Suprapubic skin (tissue), 4 donors: ENCODE measurements around the gene CHRNB2. TPM values are rescaled to one million over a fixed set of nuclear protein-coding genes. Genes with fewer than 3 reads are reported as not detected.
A peak's percentile ranks its signal among the peaks of the same experiment; 100 is the strongest.
"Not testable (repeated sequence)": the region's sequence is repeated elsewhere in the genome, so short reads cannot be mapped to it uniquely, and the experiment has no call there.

Experiments used
- DNase-seq, 2 donors: peaks; one replicate each; pipeline ENCODE4 v3.0.0-alpha.2; 2019; ENCODE audit warnings: low spot score in 2 of 2
- H3K27ac ChIP-seq: fragments of 200-600 bp; sonication (generic); one replicate; pipeline ENCODE4 v1.5.1; 2019
- H3K27me3 ChIP-seq: fragments of 200-600 bp; sonication (generic); one replicate; pipeline ENCODE4 v1.5.1; 2019
- H3K36me3 ChIP-seq: fragments of 200-600 bp; sonication (generic); one replicate; pipeline ENCODE4 v1.5.1; 2019
- H3K4me1 ChIP-seq: fragments of 200-600 bp; sonication (generic); one replicate; pipeline ENCODE4 v1.5.1; 2019
- H3K4me3 ChIP-seq: fragments of 200-600 bp; sonication (generic); one replicate; pipeline ENCODE4 v1.5.1; 2019; ENCODE audit warnings: mild to moderate bottlenecking
- H3K9me3 ChIP-seq: fragments of 200-600 bp; sonication (generic); one replicate; pipeline ENCODE4 v1.5.1; 2019
- EP300 ChIP-seq: sonication (generic); formaldehyde crosslinking; IDR thresholded peaks from one replicate; pipeline ENCODE4 v1.6.1; 2017; ENCODE audit warnings: antibody characterized with exemption
- POLR2A ChIP-seq, 2 donors: fragments of 450-650 bp; IDR thresholded peaks; one replicate each; pipeline ENCODE4 v1.6.1; 2017; ENCODE audit warnings: antibody characterized with exemption in 2 of 2, mild to moderate bottlenecking in 2 of 2, moderate library complexity in 2 of 2
- POLR2AphosphoS5 ChIP-seq, 3 donors: sonication (generic); formaldehyde crosslinking; IDR thresholded peaks; one replicate each; pipeline ENCODE4 v1.6.1; 2017; ENCODE audit warnings: antibody characterized with exemption in 3 of 3
- WGBS: methylation state at CpG from one replicate; pipeline ENCODE4 v1.1.5; 2018; 5-methylcytosine and 5-hydroxymethylcytosine counted together
- total RNA-seq, 4 donors: library from RNA; depleted of rRNA; stranded (reverse); fragments of >200 nt; gene quantifications; one replicate each; pipeline ENCODE4 v1.1.0, GENCODE V29; 2016
- TF ChIP-seq, protein P1 (sequence below), 2 donors: fragments of 200-600 bp in 1 of 2; fragments of 450-650 bp in 1 of 2; sonication (generic) in 1 of 2; IDR thresholded peaks; one replicate each; pipeline ENCODE4 v1.5.1; 2016 to 2019; ENCODE audit warnings: antibody characterized with exemption in 2 of 2, mild to moderate bottlenecking in 1 of 2, moderate library complexity in 1 of 2

Gene CHRNB2
- total RNA-seq, 4 donors from 2014 or later: 0.26 to 0.83 (median 0.33) TPM

DNA sequence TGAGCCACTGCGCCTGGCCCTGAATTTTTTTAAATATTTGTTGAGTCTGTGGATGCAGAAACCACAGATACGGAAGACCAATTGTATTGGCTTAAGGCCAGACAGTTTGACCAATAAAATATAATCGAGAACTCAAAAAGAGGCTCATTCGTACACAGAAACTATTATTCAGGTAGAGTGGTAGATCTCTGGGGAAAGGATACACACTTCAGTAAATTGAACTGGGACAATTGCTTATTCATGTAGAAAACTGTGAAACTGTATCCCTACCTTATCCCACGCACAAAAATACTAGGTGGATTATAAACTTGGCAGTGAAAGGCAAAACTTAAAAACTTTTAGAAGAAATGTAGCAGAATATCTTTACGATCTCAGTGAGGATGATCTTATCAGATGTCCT lies 40.4 kb upstream of the CHRNB2 start:
- DNase-seq: no peak
- whole genome bisulfite sequencing: 81% methylated on average over 6 of the region's 6 CpGs
- Histone ChIP-seq H3K9me3 (no peaks in the 10 kb centered on the region), H3K4me1 (no peaks in the 10 kb centered on the region), H3K27me3 (no peaks in the 10 kb centered on the region), H3K27ac (no peak overlapping the region), H3K36me3 (no peaks in the 10 kb centered on the region), H3K4me3 (no peak overlapping the region)
- TF ChIP-seq, protein P1, sequence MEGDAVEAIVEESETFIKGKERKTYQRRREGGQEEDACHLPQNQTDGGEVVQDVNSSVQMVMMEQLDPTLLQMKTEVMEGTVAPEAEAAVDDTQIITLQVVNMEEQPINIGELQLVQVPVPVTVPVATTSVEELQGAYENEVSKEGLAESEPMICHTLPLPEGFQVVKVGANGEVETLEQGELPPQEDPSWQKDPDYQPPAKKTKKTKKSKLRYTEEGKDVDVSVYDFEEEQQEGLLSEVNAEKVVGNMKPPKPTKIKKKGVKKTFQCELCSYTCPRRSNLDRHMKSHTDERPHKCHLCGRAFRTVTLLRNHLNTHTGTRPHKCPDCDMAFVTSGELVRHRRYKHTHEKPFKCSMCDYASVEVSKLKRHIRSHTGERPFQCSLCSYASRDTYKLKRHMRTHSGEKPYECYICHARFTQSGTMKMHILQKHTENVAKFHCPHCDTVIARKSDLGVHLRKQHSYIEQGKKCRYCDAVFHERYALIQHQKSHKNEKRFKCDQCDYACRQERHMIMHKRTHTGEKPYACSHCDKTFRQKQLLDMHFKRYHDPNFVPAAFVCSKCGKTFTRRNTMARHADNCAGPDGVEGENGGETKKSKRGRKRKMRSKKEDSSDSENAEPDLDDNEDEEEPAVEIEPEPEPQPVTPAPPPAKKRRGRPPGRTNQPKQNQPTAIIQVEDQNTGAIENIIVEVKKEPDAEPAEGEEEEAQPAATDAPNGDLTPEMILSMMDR (IDR thresholded peaks at IDR 0.05): no peak
- TF ChIP-seq EP300 (no peak), POLR2A (IDR thresholded peaks at IDR 0.05) (no peak), POLR2AphosphoS5 (IDR thresholded peaks at IDR 0.05) (no peak)

DNA sequence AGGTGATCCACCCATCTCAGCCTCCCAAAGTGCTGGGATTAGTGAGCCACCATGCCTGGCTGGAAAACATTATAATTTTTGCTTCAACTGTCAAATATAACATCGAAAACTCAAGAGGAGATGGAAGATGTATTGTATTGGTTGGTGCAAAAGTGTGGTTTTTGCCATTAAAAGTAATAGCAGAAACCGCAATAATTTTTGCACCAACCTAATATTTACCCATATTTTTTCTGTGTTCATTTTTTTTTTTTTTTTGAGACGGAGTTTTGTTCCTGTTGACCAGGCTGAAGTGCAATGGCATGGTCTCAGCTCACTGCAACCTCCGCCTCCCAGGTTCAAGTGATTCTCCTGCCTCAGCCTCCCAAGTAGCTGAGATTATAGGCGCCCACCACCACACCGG lies 38.3 kb upstream of the CHRNB2 start:
- Histone ChIP-seq H3K36me3 (no peaks in the 10 kb centered on the region), H3K9me3 (no peaks in the 10 kb centered on the region), H3K27me3 (no peaks in the 10 kb centered on the region), H3K4me1 (no peaks in the 10 kb centered on the region), H3K4me3 (no peak overlapping the region), H3K27ac (no peak overlapping the region)
- DNase-seq: no peak
- TF ChIP-seq EP300: no peak
- TF ChIP-seq, protein P1 (IDR thresholded peaks at IDR 0.05): no peak
- TF ChIP-seq POLR2AphosphoS5 (IDR thresholded peaks at IDR 0.05): no peak
- TF ChIP-seq POLR2A (IDR thresholded peaks at IDR 0.05): no peak
- 88% methylated on average over 6 of the region's 6 CpGs for WGBS

DNA sequence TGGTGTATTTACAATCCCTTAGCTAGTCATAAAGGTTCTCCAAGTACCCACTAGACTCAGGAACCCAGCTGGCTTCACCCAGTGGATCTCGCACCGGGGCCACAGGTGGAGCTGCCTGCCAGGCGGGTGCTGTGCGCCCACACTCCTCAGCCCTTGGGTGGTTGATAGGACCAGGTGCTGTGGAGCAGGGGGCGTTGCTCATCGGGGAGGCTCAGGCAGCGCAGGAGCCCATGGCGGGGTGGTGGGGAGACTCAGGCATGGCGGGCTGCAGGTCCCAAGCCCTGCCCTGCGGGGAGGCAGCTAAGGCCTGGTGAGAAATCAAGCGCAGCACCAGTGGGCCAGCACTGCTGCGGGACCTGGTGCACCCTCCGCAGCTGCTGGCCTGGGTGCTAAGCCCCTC lies 35.6 kb upstream of the CHRNB2 start:
- DNase-seq, H3K27me3 ChIP-seq, H3K9me3 ChIP-seq, H3K4me3 ChIP-seq, H3K27ac ChIP-seq, H3K4me1 ChIP-seq, H3K36me3 ChIP-seq: not testable (repeated sequence)
- WGBS: 98% methylated on average over 12 of the region's 13 CpGs

DNA sequence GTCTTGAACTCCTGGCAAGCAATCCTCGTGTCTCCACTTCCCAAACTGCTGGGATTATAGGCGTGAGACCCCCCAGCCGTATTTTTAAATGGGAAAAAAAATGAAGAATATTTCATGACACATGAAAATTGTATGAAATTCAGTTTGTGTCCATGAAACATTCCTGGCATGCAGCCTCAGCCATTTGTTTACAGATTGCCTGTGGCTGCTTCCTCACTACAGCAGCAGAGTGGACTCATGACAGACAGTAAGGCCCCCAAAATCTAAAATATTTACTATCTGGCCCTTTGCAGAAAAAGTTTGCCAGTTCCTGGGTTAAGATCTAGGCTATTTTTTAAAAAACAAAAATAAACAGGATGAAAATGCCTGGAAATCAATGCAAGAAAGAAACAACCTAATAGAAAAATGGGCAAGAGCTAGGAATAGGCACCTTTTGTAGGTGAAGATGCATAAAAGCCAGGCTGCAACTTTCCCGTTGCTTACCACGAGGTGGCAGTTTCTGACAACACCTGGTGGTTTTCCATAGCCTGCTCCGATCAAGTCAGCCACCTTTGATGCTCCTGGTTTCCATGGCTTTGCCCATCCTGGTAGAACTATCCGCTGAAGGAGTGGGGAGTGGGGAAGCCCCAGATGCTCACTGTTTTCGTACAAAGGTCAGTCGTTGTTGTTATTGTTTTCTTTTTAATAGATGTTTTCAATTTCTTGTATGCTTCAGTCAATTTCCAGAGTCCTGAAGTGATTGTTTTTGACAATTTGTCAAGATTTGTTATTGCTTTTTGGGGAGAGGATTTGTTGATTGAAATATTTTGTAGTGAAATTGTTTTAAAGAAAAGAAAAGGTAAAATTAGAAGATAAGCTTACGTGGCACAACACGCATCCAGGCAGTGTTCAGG lies 33.4 kb upstream of the CHRNB2 start:
- Histone ChIP-seq H3K27me3 (no peaks in the 10 kb centered on the region), H3K4me1 (no peaks in the 10 kb centered on the region), H3K36me3 (no peaks in the 10 kb centered on the region), H3K4me3 (no peak overlapping the region), H3K9me3 (no peaks in the 10 kb centered on the region), H3K27ac (no peak overlapping the region)
- 66% methylated on average over 11 of the region's 11 CpGs for WGBS
- DNase-seq: no peak
- no peak for TF ChIP-seq EP300
- TF ChIP-seq POLR2A (IDR thresholded peaks at IDR 0.05): no peak
- TF ChIP-seq, protein P1 (IDR thresholded peaks at IDR 0.05): peak in 1 of 2 donors; percentile 21
- no peak for TF ChIP-seq POLR2AphosphoS5 (IDR thresholded peaks at IDR 0.05)

DNA sequence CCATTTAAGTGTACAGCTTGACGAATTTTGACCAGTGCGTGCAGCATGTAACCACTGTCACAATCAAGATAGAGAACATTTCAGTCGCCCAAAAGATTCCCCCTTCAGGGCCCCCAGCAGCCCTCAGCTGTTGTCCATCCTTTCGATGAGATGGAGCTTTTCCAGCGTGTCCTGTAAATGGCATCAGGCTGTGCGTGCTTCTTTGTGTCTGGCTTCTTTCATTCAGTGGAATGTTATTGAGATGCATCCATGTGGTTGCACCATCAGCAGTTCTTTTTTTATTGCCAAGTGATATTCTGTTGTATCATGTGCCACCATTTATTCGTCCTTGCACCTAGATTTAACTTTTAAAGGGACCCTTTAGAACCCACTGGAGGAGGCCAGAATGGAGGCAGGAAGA lies 31.0 kb upstream of the CHRNB2 start:
- WGBS: 69% methylated on average over 7 of the region's 7 CpGs
- no peak for TF ChIP-seq EP300
- TF ChIP-seq POLR2AphosphoS5 (IDR thresholded peaks at IDR 0.05): no peak
- no peak for TF ChIP-seq POLR2A (IDR thresholded peaks at IDR 0.05)
- TF ChIP-seq, protein P1 (IDR thresholded peaks at IDR 0.05): no peak
- no peak overlapping the region for H3K4me3 ChIP-seq
- no peaks in the 10 kb centered on the region for H3K36me3 ChIP-seq
- no peaks in the 10 kb centered on the region for H3K27me3 ChIP-seq
- no peaks in the 10 kb centered on the region for H3K9me3 ChIP-seq
- H3K4me1 ChIP-seq: no peaks in the 10 kb centered on the region
- no peak for DNase-seq
- H3K27ac ChIP-seq: no peak overlapping the region
